GM19238 (cell line): ENCODE data around the gene SEMA5A.

Experiments used
- DNase-seq: peaks from one replicate; pipeline ENCODE4 v3.0.0; 2011; ENCODE audit warnings: low spot score; ENCODE audit not compliant: insufficient read length

The SEMA5A gene

GRCh38 chr5:9335754-9336495 lies 209.9 kb downstream of the SEMA5A start:
- no peak for DNase-seq

- no peak for DNase-seq
These were observed 210.6 kb downstream of the SEMA5A start for GRCh38 chr5:9335269-9335668.

- no peak for DNase-seq
These were observed 213.8 kb downstream of the SEMA5A start for GRCh38 chr5:9332026-9332425.

- no peak for DNase-seq
These were observed 214.5 kb downstream of the SEMA5A start for GRCh38 chr5:9331372-9331771.

GRCh38 chr5:9329125-9329524 lies 216.8 kb downstream of the SEMA5A start:
- no peak for DNase-seq

GRCh38 chr5:9325549-9325948 lies 220.3 kb downstream of the SEMA5A start:
- no peak for DNase-seq

DNA sequence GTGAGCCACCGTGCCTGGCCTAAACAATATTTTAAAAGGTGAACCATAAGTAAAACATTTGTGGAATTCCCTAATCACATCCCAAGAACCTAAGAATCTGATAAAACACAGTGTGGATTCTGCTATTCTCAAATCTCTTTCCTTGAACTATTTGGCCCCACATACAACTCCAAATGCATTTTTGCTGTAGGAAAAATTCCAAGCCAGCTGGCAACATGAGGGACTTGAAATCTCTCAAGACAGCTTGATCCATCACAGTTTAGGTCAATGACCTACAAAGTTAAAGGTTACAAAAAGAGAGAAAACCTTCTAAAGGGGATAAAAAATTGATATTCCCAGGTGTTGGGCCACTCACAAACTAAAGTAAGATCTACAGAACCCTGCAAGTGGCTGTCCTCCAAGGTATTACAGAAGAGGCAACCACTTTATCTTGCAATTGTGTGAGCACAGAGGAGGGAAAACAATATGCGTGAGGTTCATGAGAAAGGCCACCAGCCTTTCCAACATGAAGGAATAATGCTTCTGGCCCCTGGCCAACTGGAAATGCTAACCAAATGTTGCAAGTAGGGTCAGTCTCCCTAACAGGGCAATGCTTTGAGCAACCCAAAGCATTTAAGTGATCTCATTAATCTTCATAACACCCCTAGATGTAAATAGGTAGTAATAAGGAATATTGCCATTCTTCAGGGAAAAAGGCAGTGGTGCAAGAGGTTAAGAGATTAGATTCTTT lies 221.4 kb downstream of the SEMA5A start:
- DNase-seq = no peak

- no peak for DNase-seq
These were observed 225.2 kb downstream of the SEMA5A start for GRCh38 chr5:9320652-9321051.

- DNase-seq = no peak
These were observed 227.8 kb downstream of the SEMA5A start for GRCh38 chr5:9318031-9318430.

- no peak for DNase-seq
These were observed 229.1 kb downstream of the SEMA5A start for GRCh38 chr5:9316733-9317132.

- no peak for DNase-seq
These were observed 229.8 kb downstream of the SEMA5A start for GRCh38 chr5:9316041-9316440.

DNA sequence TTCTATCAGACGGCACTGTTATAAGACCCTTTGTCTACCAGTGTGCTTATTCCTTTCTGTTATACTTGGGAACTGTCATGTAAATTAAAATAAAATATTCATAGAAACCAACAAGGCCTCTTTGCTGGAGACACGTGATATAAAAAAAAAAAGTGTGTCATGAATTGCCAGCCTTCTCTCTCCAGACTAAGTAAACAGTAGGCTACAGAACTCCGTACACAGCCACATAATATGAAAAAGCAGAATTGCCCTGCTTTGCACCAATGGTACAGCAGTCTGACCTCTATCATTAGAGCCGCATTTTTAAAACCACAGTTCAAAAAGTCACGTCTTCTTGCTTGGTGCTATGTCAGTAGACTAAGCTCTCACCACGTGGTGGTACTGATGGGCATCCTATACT lies 231.3 kb downstream of the SEMA5A start:
- DNase-seq = no peak

DNA sequence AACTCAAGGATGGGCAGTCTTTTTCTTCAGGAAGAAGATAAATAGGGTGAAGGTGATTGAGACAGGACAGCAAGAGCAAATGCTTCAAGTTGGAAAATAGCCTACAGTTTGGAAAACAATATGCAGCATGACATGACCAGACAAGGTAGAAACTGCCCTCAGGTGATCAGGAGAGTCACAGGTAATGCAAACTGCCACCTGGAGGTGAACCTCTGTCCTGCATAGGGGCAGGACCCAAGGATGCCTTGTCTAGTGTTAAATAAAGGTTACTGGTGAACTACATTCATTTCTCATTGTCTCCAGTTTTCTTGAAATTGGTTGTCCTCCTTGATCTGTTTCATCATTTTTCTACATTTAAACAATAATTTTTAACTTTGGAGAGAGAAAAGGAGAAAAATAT lies 232.1 kb downstream of the SEMA5A start:
- DNase-seq = no peak

DNA sequence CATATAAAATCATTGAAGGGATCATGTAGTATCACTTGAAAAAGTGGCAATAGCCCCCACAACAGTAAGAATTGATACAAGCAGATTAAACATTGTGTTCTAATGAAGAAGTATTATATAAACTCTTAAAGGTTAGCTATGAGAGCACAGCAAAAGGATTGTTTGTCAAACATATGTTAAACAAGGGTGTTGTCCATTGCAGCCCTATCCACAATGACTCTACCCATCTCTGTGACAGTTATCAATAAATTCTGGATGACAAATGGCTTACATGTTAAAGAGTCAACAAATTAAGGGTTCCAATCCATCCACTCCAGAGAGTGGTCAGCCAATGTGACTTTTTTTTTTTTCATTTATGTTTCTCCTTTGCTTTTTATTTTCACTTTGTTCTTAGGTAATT lies 238.7 kb downstream of the SEMA5A start:
- no peak for DNase-seq

- no peak for DNase-seq
These were observed 243.7 kb downstream of the SEMA5A start for GRCh38 chr5:9302218-9302617.

DNA sequence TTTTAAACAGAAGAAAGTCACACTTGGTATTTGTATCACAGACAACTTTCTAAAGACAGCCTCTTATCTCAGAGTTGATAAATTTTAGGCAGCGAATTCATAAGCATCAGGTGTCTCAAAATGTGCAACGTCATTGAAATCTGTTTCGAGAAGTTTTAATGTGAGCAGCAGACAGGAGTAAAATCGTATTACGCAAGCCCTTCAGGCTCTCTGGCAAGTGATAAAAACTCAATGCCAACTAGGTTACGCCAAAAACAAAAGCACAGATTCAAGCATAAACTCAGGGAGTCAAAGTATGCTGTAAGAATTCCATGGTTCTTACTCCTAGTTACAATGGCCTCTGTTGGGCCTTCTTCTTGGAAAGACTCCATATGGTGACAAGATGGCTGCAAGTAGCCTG lies 244.7 kb downstream of the SEMA5A start:
- DNase-seq = no peak

DNA sequence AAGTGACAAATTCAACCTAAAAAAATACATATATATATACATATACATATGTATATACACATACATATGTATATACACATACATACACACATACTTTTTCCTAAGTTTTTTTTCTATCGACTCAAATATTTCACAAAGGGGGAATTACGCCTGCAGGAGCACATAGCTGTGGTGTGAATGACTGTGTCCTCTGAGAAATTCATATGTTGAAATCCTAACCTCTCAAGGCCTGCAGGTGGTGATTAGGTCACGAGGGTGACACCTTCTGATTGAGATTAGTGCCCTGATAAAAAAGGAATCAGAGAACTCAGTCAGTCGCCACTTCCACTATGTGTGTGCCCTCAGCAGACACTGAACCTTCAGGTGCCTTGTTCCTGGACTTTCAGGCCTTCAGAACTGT lies 248.7 kb downstream of the SEMA5A start:
- no peak for DNase-seq

GRCh38 chr5:9295466-9295801 lies 250.4 kb downstream of the SEMA5A start:
- DNase-seq = no peak

- no peak for DNase-seq
These were observed 250.9 kb downstream of the SEMA5A start for GRCh38 chr5:9294793-9295465.

- no peak for DNase-seq
These were observed 257.6 kb downstream of the SEMA5A start for GRCh38 chr5:9288234-9288633.

GRCh38 chr5:9284781-9285307 lies 261.0 kb downstream of the SEMA5A start:
- no peak for DNase-seq

DNA sequence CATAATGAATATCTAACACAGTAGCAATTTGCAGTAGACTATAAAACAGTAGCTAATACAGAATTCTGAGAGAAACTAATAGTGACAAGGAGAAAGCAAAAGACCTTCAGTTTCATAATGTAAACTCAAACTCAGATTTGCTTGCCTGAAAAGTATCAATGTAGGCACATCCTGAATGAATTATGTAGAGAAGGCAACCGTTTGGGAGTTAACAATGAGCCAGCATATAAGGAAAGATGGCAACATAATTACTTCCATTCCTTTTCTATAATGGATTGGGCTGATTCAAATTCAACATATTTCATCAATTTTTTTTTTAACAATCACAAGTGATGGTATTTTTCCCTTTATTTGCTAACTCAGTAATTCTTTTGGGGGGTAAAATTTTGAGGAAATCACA lies 261.6 kb downstream of the SEMA5A start:
- DNase-seq = no peak
